Naive B cell (primary cell): ENCODE measurements around the gene NKX3-2. TPM values are rescaled to one million over a fixed set of nuclear protein-coding genes. Genes with fewer than 3 reads are reported as not detected.

Source experiments
- ATAC-seq, 2 donors: fragments of 150-1000 bp; cut with Tn5 transposase; 2 replicates each; pipeline ENCODE4 v1.10.0; 2021; ENCODE audit warnings: low read depth in 2 of 2, mild to moderate bottlenecking in 2 of 2, moderate library complexity in 2 of 2
- DNase-seq: peaks from one replicate; pipeline ENCODE4 v3.0.0; 2022
- H3K27ac Mint-ChIP-seq, 6 donors: one replicate each; pipeline ENCODE4 v1.8.0; 2020 to 2022; ENCODE audit warnings: mild to moderate bottlenecking in 6 of 6, mixed read lengths in 6 of 6, moderate library complexity in 5 of 6, inconsistent platforms in 2 of 6
- H3K27me3 Mint-ChIP-seq, 3 donors: one replicate each; pipeline ENCODE4 v1.8.0; 2021 to 2022; ENCODE audit warnings: mixed read lengths in 3 of 3, mild to moderate bottlenecking in 1 of 3
- H3K36me3 Mint-ChIP-seq, 2 donors: one replicate each; pipeline ENCODE4 v1.8.0; 2020 to 2022; ENCODE audit warnings: mixed read lengths in 2 of 2, inconsistent platforms in 1 of 2, mild to moderate bottlenecking in 1 of 2
- H3K4me1 Mint-ChIP-seq, 3 donors: one replicate each; pipeline ENCODE4 v1.8.0; 2020 to 2022; ENCODE audit warnings: mixed read lengths in 3 of 3, inconsistent platforms in 1 of 3, mild to moderate bottlenecking in 1 of 3, moderate library complexity in 1 of 3
- H3K4me3 Mint-ChIP-seq, 8 donors: one replicate each; pipeline ENCODE4 v1.8.0; 2020 to 2022; ENCODE audit warnings: mild to moderate bottlenecking in 8 of 8, mixed read lengths in 8 of 8, moderate library complexity in 8 of 8, inconsistent platforms in 2 of 8
- H3K9me3 Mint-ChIP-seq, 7 donors: one replicate each; pipeline ENCODE4 v1.8.0; 2020 to 2022; ENCODE audit warnings: mixed read lengths in 7 of 7, mild to moderate bottlenecking in 5 of 7, inconsistent platforms in 2 of 7, moderate library complexity in 1 of 7
- polyA plus RNA-seq, 6 donors: library from polyadenylated mRNA; unstranded; fragments of 300-500 nt; fragmentation: Illumina TruSeq; gene quantifications; one replicate each; pipeline ENCODE4 v1.2.3, GENCODE V29; 2021; ENCODE audit warnings: low read depth in 6 of 6

NKX3-2 gene
- polyA plus RNA-seq, 6 donors from 2014 or later, result not detected

- peaks cover 2 to 53% (median 28%) of the 10 kb centered on the region in 7 donors for H3K9me3 Mint-ChIP-seq
Measured at GRCh38 chr4:13535118-13535517, 9.2 kb downstream of the NKX3-2 start.

GRCh38 chr4:13534344-13535063 is 9.8 kb downstream of the NKX3-2 start:
- H3K36me3 Mint-ChIP-seq, result peaks cover 11 to 12% of the 10 kb centered on the region in 2 donors
- peaks cover 4 to 34% (median 10%) of the 10 kb centered on the region in 3 donors for H3K4me1 Mint-ChIP-seq
- H3K27me3 Mint-ChIP-seq, result peaks cover 77 to 100% (median 82%) of the 10 kb centered on the region in 3 donors
- H3K27ac Mint-ChIP-seq, result peak overlapping the region in 4 of 6 donors; percentile 44 to 94 (median 90)
- peaks cover 2 to 51% (median 27%) of the 10 kb centered on the region in 7 donors for H3K9me3 Mint-ChIP-seq
- ATAC-seq, result no peak
- peak overlapping the region in 3 of 8 donors; percentile 50 to 75 (median 65) for H3K4me3 Mint-ChIP-seq
- DNase-seq, result no peak

More at GRCh38 chr4:13535118-13535517, 9.2 kb downstream of the NKX3-2 start:
- DNase-seq, result no peak
- H3K27ac Mint-ChIP-seq, result peak overlapping the region in 4 of 6 donors; percentile 61 to 94 (median 90)
- peaks cover 75 to 100% (median 76%) of the 10 kb centered on the region in 3 donors for H3K27me3 Mint-ChIP-seq
- H3K4me1 Mint-ChIP-seq, result peaks cover 4 to 36% (median 7%) of the 10 kb centered on the region in 3 donors
- no peak for ATAC-seq
- H3K36me3 Mint-ChIP-seq, result peaks cover 11 to 12% of the 10 kb centered on the region in 2 donors
- peak overlapping the region in 4 of 8 donors; percentile 39 to 72 (median 68) for H3K4me3 Mint-ChIP-seq

GRCh38 chr4:13533670-13534343 is 10.5 kb downstream of the NKX3-2 start:
- H3K36me3 Mint-ChIP-seq, result peaks cover 9 to 13% of the 10 kb centered on the region in 2 donors
- peaks cover 2 to 50% (median 25%) of the 10 kb centered on the region in 7 donors for H3K9me3 Mint-ChIP-seq
- peaks cover 77 to 100% (median 85%) of the 10 kb centered on the region in 3 donors for H3K27me3 Mint-ChIP-seq
- peak overlapping the region in 3 of 6 donors; percentile 42 to 89 (median 81) for H3K27ac Mint-ChIP-seq
- H3K4me3 Mint-ChIP-seq, result peak overlapping the region in 3 of 8 donors; percentile 50 to 75 (median 65)
- DNase-seq (no peak), ATAC-seq (no peak)
- H3K4me1 Mint-ChIP-seq, result peaks cover 4 to 33% (median 16%) of the 10 kb centered on the region in 3 donors

- Mint-ChIP-seq H3K9me3 (peaks cover 0 to 36% (median 15%) of the 10 kb centered on the region in 7 donors), H3K27me3 (peaks cover 77 to 98% (median 84%) of the 10 kb centered on the region in 3 donors)
Measured at GRCh38 chr4:13531625-13531998, 12.7 kb downstream of the NKX3-2 start.

GRCh38 chr4:13530823-13531624 is 13.3 kb downstream of the NKX3-2 start:
- ATAC-seq (no peak), DNase-seq (no peak)
- H3K27ac Mint-ChIP-seq, result peak overlapping the region in 4 of 6 donors; percentile 27 to 92 (median 74)
- H3K27me3 Mint-ChIP-seq, result peaks cover 77 to 98% (median 84%) of the 10 kb centered on the region in 3 donors
- peaks cover 2 to 15% of the 10 kb centered on the region in 2 donors for H3K36me3 Mint-ChIP-seq
- H3K9me3 Mint-ChIP-seq, result peaks cover 0 to 33% (median 14%) of the 10 kb centered on the region in 7 donors
- H3K4me1 Mint-ChIP-seq, result peaks cover 4 to 39% (median 25%) of the 10 kb centered on the region in 3 donors
- H3K4me3 Mint-ChIP-seq, result peak overlapping the region in 5 of 8 donors; percentile 22 to 73 (median 58)

More at GRCh38 chr4:13531625-13531998, 12.7 kb downstream of the NKX3-2 start:
- Mint-ChIP-seq H3K27ac (peak overlapping the region in 3 of 6 donors; percentile 78 to 92 (median 89)), H3K36me3 (peaks cover 0 to 15% of the 10 kb centered on the region in 2 donors), H3K4me1 (peaks cover 4 to 41% (median 25%) of the 10 kb centered on the region in 3 donors), H3K4me3 (peak overlapping the region in 2 of 8 donors; percentile 6 to 72)
- DNase-seq (no peak), ATAC-seq (no peak)

GRCh38 chr4:13529128-13529919 is 15.0 kb downstream of the NKX3-2 start:
- Mint-ChIP-seq H3K9me3 (peaks cover 0 to 39% (median 18%) of the 10 kb centered on the region in 7 donors), H3K27ac (peak overlapping the region in 5 of 6 donors; percentile 59 to 92 (median 78)), H3K4me1 (peaks cover 4 to 33% (median 25%) of the 10 kb centered on the region in 3 donors), H3K27me3 (peaks cover 82 to 95% (median 82%) of the 10 kb centered on the region in 3 donors), H3K36me3 (peaks cover 7 to 9% of the 10 kb centered on the region in 2 donors), H3K4me3 (peak overlapping the region; percentile 26 to 81 (median 69))
- no peak for ATAC-seq
- no peak for DNase-seq

- Mint-ChIP-seq H3K27me3 (peaks cover 77 to 95% (median 82%) of the 10 kb centered on the region in 3 donors), H3K9me3 (peaks cover 0 to 43% (median 20%) of the 10 kb centered on the region in 7 donors), H3K36me3 (peaks cover 7 to 9% of the 10 kb centered on the region in 2 donors), H3K4me3 (peak overlapping the region in 7 of 8 donors; percentile 35 to 81 (median 67)), H3K4me1 (peaks cover 4 to 33% (median 25%) of the 10 kb centered on the region in 3 donors), H3K27ac (peak overlapping the region in 4 of 6 donors; percentile 59 to 92 (median 83))
- no peak for DNase-seq
- no peak for ATAC-seq
Measured at GRCh38 chr4:13528821-13529127, 15.5 kb downstream of the NKX3-2 start.

GRCh38 chr4:13527981-13528820 is 16.1 kb downstream of the NKX3-2 start:
- peaks cover 0 to 44% (median 20%) of the 10 kb centered on the region in 7 donors for H3K9me3 Mint-ChIP-seq
- H3K4me3 Mint-ChIP-seq, result peak overlapping the region; percentile 30 to 81 (median 68)
- H3K27ac Mint-ChIP-seq, result peak overlapping the region in 4 of 6 donors; percentile 59 to 92 (median 83)
- peaks cover 7 to 9% of the 10 kb centered on the region in 2 donors for H3K36me3 Mint-ChIP-seq
- peaks cover 4 to 36% (median 26%) of the 10 kb centered on the region in 3 donors for H3K4me1 Mint-ChIP-seq
- H3K27me3 Mint-ChIP-seq, result peaks cover 75 to 95% (median 82%) of the 10 kb centered on the region in 3 donors
- DNase-seq, result no peak
- ATAC-seq, result peak; percentile 28 to 57

- peaks cover 0 to 47% (median 23%) of the 10 kb centered on the region in 7 donors for H3K9me3 Mint-ChIP-seq
- H3K4me3 Mint-ChIP-seq, result peak overlapping the region in 7 of 8 donors; percentile 47 to 79 (median 67)
- H3K4me1 Mint-ChIP-seq, result peaks cover 4 to 40% (median 34%) of the 10 kb centered on the region in 3 donors
- ATAC-seq (peak; percentile 39 to 50), DNase-seq (no peak)
- peaks cover 75 to 95% (median 87%) of the 10 kb centered on the region in 3 donors for H3K27me3 Mint-ChIP-seq
- H3K27ac Mint-ChIP-seq, result peak overlapping the region in 3 of 6 donors; percentile 66 to 95 (median 66)
- H3K36me3 Mint-ChIP-seq, result peaks cover 7 to 9% of the 10 kb centered on the region in 2 donors
Measured at GRCh38 chr4:13527192-13527980, 16.9 kb downstream of the NKX3-2 start.

- no peak overlapping the region for H3K4me3 Mint-ChIP-seq
Measured at GRCh38 chr4:13526658-13527057, 17.6 kb downstream of the NKX3-2 start.

More at GRCh38 chr4:13526658-13527057, 17.6 kb downstream of the NKX3-2 start:
- ATAC-seq, result no peak
- peaks cover 7 to 9% of the 10 kb centered on the region in 2 donors for H3K36me3 Mint-ChIP-seq
- H3K27me3 Mint-ChIP-seq, result peaks cover 77 to 95% (median 90%) of the 10 kb centered on the region in 3 donors
- no peak overlapping the region for H3K27ac Mint-ChIP-seq
- peaks cover 4 to 43% (median 35%) of the 10 kb centered on the region in 3 donors for H3K4me1 Mint-ChIP-seq
- no peak for DNase-seq
- H3K9me3 Mint-ChIP-seq, result peaks cover 0 to 46% (median 23%) of the 10 kb centered on the region in 7 donors
